ENCODE results near the gene CCDC39.

Gene CCDC39

DNA sequence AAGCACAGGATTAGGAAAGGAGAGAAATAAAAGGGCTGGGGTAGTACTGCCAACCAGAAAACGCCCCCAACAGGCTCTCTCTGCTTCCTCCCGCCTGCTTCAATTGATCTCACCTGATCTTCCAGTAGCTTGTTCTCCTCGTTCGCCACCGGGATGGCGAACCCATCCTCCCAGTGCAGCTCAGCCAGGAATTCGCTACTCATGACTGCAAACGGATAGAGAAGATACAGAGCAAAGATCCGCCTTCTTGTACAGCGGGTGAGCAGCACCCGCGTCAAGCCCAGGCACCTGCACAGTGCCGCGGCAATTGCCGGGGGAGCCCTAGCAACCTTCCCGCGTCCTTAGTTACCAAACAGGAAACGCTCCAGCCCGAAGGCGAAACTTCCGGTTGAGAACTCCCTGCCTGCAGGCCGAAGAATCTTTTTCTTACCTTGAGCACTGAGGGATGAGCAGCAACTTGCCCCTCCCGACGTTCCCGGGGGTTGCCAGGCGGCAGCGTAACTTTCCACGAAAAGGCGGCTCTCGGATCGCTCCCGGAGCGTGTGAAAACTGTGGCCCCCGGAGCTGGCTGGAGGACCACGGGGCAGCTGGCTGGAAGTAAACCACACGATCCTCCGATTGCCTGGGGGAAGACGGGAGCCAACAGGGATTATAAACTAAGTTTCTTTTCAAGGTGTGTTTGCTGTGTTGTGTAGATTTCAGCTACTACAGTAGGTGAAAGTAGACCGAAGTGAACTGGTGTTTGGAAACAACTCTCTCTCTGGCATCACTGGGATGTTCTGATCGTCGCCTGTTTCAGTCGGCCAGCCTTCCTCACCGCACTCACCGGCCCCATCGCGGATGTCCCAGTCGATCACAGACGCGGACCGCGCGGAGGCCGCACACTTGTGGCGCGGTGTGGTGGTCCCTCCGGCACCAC, at the start of gene CCDC39:
Gene CCDC39 (minus strand): TSS at position 312 of the 919 bp plus-strand sequence. CDS start 109 bp downstream, at position 203.
- peak; percentile 87 for DNase-seq

DNA sequence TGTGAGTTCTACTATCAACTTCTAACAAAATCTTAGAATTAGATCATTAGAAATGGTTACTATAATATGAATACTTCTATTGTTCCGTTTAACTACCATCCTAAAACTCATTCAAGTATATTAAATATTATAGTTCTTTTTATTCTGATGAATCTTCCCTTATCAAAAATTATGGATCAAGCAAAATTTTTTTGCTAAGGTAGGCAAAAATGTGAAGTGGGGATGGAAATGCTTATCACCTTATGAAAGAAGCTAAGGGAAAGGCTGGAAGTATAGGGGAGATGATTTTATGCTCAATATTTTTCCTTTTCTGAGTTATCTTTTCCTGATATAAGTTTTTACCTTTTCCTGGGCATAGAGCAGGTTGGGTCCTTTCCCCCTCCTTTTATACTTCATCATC, 40.7 kb upstream of the CCDC39 start:
- DNase-seq: no peak

DNA sequence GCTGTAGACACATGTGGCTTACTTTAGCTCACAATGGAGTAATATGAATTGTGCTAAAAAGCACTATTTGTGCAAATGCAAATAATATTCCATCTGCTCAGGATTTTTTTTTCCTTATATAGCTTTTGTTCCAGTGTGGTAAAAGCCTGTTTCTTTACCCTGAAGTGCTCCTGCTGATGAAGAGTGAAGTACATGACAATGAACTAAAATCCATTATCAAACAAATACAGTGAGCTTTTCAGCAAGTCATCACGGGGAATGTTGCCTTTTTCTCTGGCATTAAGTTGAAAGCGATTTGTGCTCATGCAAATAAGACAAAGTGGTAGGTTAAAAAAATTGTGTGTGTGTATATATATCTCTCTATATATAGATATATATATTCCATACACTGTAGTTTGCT, 28.6 kb upstream of the CCDC39 start:
- DNase-seq: no peak

DNA sequence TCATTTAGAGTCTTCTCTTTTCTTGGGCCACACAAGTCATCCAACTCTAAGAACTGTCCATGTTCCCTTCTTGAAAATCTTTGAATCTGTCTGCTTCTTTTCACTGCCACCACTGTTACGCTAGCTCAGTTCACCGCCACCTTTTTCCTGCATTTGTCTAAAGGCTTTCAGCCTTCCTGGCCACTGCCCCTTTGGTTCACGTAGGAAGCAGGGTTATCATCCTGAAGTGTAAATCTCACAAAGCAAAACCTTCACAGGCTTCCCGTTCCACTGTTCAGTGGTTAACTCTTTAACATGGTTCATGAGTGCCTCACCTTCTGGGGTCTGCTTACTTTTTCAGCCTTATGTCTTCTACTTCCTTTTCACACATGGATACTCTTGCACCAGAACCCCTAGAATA, 26.3 kb upstream of the CCDC39 start:
- DNase-seq: no peak

DNA sequence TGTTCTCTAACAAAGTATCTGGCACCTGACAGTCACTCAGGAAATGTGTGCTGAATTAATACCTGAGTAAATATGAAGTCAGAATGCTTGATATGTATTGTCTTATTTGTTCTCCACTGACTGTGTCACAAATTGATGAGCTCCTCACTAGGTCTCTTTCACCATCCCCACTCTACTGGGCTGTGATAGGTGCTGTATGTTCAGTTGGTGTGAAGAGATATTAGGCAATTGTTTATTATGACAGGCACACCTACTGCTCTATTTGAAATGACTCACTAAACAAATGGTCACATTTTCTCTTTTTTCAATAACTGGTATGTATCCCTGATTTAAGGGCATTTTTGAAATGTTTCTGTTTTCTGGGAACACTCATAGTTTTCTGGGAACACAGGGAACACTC, 25.2 kb upstream of the CCDC39 start:
- no peak for DNase-seq

DNA sequence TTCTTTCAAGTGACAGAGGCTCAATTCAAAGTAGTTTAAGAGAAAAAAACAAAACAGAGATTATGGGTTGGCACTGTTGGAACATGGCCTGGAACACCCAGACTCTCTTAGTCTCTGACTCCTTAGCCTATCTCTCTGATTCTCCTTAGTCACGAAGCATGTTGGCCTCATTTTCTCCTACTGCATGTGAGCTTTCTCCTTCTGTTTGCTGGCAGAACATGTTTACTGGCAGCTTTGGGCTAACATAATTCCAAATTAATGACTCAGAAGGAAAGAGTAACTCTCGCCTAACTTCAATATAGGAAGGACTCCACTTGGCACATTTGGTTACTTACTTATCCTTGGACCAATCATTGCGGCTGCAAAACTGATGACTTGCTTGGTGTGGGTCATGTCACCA, 21.7 kb upstream of the CCDC39 start:
- no peak for DNase-seq

DNA sequence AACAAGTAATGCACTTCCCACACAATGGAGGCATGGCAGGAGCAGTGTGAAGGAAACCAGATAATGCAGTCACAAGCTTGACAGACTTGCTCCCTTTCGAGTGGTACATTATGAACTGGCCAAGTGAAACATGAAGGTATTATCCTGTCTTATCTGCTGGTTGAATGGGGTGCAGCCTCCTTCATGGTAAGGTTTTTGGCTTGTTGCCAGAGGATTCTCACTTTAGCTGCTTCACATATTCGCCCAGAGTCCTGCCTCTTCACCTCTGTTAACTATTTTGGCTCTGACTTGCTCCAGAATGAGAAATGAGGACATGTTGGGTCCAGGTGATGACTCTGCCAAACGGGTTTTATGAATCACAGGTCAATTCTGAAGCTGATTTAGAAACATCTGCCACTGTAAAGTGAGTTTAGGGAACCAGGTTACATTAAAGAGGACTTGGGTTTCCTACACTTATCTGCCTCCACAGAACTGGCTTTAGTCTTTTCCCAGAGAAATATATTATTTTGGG, 19.5 kb upstream of the CCDC39 start:
- DNase-seq: no peak

DNA sequence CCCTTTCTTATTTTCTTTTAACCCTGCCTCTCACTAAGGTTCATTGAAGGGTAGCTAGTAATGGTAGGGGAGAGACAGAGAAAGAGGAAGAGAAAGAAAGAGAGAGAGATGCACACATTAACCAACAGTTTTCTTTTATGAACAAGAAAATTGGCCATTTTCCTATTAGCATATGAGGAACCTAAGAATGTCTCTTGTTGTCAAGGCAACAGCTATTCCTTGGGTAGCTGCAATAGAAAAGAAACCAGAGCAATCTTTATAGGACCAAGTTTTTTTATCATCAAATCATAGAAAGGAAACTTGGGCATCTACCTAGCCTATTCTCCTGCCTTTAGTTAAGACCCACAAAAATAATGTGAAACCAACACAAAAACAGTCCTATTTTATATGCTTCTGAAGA, 15.0 kb upstream of the CCDC39 start:
- no peak for DNase-seq

DNA sequence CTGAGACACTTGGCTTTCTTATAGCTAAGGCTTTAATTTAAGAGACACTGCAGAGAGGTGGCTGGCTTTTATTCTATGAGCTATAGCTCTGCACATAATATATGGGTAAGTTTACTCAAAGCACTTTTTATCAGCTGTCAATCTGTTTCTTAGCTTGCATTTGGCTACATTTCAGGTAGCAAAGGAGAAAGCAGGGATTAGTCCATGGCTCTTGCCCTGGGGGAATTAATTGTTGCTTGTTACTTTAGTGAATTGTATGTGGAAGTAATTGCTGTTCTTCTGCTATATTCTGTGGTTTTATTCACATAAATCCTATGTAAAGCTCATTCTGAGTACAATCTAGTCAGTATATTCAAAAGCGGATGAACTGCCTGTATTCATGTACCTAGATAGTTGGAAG, 14.4 kb upstream of the CCDC39 start:
- no peak for DNase-seq

DNA sequence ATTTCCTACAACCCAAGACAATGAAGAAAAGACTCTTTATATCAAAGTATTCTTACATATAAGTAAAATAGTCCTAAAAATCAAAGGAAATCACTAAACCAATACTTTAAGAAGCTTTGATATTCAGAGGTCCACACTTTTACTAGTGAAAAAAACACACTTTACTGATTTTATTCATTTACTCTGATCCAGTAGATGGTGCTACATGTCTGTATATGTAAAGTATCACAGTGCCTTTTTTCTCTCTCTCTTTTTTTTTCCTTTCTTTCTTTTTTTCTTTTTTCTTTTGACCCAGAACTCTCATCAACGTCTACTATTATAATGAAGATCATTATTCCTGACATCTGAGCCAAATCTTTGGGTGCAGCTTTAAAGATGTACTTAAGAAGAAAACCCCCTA, 10.8 kb upstream of the CCDC39 start:
- DNase-seq: no peak

DNA sequence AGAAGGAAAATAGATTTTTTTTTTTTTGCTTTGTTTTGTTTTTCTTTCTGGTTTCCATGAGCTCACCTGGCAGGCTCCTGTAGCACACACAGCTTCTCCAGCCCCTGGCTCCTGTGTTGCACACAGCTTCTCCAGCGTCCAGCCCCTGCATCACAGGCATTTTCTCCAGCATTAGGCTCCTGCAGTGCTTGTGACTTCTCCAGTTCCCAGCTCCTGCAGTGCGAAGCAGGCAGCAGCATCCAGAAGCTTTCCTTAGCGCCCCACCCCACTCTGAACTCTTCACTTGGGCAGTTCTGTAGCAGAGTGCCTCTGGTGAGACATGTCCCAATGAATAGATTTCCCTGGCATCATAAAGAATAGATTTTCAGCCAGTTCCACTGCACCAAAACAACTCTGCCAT, 5.5 kb upstream of the CCDC39 start:
- DNase-seq: no peak

DNA sequence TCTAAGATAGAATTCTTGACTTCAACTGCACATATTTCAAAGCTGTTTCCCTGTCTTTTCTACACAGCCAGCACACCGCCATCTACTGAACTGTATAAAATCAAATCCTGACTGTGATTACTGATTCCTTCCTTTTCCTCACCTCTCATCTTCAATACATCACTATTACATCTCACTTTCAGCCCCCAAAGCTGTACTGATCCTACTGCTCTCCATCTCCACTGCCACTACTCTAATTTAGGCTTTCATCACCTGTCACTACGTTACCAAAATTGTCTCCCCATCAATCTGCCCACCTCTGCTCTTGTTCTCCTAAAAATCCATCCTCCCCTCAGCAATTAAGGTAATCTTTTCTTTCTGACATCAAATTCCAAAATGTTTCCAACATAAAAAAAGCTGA, 4.5 kb upstream of the CCDC39 start:
- DNase-seq: no peak

DNA sequence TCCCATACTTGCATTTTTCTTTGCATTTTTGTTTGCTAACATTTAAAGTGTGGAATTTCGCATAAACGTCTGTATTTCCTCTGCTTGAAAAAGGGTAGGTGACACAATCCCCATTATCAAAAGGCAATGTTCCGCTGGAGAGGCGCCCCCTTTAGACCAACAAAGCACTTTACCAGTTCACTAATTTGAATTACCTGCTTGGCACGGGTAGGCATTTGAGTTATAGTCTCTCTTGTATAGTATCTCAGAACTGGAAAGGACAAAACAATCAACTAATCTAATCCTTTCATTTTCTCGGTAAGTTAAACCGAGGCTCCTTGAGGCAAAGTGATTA, 775 bp upstream of the CCDC39 start:
- peak; percentile 81 for DNase-seq

DNA sequence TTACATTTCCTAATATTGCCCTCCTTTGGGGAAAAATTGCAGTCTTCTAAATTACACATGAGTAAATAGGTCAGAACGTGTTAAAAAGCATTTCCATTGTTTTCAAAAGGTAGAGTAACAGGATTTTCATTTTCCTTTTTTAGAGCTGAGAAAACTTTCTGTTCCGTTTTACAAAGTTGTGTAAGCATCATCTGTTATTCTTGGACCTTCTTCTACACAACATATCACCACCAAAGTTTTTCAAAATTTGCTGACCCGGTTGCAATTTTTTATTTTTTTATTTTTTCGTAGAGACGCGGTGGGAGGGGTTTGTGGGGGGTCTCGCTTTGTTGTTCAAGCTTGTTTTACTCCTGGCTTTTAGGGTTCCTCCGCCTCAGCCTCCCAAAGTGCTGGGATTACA, 1.1 kb downstream of the CCDC39 start:
- DNase-seq: no peak

DNA sequence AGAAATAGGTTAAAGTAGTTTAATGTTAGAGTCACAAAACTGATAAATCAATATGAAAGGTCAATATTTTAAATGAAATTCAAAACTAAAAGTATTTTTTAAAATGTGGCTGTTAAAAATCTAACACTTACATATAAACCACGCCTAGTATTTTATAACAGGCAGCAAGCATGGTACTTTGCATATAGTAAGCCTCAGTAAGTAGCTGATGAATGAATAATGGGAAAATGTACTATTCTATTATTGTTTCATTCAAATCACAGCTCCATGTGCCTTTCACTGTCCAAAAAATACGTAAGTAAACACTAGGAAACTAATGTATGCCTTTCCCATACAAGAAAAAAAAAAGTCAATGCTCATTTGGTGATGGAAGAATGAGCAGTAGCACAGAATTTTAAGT, 17.8 kb downstream of the CCDC39 start:
- no peak for DNase-seq

DNA sequence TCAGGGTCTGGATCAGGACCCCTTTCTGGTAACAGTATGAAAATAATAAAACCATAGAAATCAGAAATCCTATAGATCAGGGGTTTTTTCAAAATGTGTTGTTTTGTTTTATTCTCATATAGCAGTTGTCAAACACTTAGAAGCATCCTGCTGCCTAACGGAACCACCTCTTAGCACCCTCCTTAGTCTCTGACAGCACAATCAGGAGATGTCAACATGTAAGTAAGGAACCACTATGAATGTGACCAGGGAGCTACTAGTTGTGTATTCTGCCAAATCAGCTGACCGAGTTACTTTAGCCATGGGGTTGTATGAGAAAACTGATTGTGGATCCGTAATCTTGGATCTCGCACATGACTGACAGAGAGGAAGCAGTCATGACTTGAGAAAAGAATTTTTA, 22.2 kb downstream of the CCDC39 start:
- DNase-seq: no peak

DNA sequence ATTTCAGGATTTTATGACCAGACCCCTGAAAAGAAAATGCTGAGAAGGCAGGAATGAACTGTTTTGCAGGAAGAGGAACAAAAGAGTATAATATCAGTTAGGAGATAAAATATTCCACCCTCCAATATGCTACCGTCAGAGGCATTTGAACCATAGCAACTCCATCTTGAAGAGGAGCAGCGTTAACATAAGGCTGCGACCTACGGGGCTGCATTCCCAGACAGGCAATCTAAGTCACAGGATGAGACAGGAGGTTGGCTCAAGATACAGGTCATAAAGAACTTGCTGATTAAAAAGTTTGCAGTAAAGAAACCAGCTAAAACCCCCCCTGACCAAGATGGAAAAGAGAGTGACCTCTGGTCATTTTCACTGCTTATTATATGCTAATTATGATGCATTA, 22.9 kb downstream of the CCDC39 start:
- DNase-seq: no peak

DNA sequence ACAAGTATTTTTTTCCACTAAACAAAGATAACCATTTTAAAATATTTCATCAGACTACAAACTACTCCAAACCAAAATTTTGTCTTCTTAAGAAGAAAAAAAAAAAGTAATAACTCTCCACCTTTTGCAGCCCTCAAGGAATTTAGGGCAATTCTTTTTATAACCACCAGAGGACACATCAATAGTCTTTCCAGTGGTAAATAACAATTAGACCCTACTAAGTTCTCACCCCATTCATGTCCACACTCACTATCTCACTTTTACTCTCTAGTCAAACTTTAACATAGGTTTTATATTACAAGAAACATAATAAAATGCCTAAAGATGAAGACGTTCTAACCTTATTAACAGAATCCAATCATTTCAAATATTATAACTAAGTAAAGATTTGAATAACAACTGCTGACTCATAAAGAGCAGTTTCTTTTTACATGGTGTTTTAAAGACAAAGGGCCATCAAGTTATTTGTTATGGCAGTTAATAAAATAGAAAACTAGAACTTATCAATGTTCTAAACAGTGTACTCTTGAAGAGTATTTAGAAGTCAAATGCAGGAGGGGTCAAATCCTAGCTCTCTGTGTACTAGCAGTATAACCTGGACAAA, 33.0 kb downstream of the CCDC39 start:
- no peak for DNase-seq

DNA sequence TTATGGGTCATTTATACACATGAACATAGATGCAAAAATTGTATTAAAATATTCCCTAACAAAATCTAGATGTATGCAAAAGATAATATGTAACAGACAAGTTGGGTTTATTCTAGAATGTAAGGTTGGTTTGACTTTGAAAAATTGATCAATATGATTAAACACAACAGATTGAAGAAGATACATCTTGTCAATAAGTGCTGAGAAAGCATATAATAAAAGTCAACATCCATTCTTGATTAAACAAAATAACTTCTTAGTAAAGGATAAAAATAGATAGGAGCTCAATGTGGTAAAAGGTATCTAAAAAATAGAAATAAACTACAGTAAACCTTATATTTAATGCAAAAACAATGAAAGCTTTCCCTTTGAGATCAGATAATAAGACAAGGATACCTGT, 38.3 kb downstream of the CCDC39 start:
- DNase-seq: no peak

DNA sequence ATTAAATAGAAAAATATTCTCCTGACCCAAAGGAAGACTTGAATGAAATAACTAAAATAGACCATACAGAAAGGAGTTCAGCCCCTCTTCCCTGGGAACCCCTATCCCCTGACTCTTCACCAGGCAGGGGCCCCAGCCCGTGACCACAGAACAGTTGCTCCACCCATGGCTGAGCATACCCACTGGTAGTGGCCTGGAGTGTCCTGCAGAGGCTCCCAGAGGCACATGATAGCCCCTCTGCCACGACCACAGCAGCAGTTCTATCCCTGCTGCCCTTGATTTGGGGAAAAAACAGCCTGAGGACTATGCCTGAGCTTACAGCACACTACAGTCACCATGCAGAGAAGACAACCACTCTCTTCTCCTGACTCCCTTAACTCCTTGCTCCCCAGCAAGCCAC, 45.6 kb downstream of the CCDC39 start:
- no peak for DNase-seq

DNA sequence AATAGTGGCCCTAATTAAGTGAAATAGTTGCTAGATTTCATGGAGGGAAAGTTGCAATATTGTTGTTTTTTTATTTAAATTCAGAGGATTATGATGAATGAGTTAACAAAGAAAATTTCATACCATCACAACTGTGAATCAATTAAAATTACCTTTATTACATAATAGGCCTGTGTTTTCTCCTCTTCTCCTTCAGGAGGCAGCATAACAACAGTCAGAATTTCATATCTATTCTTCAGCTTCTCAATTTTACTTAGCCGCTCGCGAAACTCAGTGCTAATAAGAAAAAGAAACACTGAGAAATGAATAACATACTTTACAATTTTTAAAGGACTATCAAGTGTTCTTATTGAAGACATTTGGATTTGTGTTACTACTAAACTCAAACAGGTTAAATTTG, 48.0 kb downstream of the CCDC39 start:
- DNase-seq: no peak

DNA sequence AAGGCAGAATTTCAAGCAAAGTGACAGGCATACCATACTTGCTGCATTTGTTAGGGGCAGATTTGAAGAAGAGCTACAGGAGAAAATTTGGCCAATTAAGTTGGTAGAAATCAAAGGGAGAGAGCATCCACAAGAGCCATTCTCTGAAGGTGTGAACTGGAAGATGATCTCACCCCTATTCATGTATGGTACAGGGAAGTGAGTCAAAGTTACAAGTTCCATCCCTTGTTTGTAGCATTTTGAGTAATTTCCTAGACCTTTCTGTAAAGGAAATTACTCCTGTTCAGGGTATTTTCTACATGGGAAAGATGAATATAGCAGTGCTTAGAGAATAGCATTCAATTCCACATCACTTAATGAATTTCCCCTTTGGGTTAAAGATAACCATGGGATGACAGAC, 48.9 kb downstream of the CCDC39 start:
- DNase-seq: no peak

DNA sequence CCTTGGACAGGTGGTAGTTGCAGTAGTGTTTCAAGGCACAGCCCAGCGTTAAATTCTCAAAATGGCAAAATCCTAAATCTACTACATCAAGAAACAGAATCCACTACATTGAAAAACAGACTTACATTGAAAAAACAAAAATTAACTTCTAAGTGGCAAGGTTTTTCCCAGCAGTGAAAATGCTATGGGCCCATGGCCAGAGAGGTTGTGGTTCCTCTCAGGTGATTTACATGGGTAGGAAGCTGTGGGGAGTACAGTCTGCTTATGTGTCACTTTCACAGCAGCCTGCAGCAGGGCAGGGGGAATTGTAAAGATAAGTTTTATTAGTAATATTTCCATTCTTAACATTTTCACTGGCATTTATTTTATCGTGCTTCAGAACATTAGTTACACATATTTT, 52.4 kb downstream of the CCDC39 start:
- DNase-seq: no peak

DNA sequence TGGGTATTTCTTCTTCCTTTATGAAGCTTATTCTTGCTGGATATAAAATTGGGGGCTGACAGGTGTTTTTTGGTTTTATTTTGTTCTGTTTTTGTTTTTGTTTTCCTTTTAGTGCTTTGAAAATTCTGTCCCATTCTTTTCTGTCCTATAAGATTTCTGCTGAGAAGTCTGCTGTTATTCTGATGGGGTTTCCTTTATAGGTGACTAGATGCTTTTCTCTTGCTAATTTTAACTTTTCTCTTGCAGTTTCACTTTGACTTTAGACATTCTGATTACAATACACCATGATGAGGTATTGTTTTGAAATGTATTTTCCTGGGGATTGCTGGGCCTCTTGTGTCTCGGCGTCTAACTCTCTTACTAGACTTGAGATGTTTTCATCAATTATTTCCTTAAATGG, 54.6 kb downstream of the CCDC39 start:
- DNase-seq: no peak

DNA sequence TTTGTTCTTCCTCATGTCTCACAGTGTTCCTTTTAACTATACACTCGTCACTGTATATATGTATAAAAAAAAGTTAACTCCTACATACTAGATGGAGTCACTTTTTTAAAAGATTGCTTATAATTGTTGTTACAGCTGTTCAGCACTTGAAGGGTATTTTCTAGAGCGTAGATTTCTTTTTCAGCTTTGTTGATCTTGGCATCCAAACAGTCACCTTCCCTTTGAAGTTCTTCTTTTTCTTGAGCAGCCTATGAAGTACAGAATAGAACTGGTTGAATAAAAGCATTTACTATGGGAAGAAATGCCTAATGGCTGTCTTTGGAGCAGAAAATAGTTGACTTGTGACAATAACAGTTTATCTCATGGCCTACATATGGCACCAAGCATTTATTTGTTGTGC, 59.6 kb downstream of the CCDC39 start:
- DNase-seq: no peak
